ENCODE results near the gene ITGA1.

- TF ChIP-seq POLR2A (IDR thresholded peaks at IDR 0.05): no peak
- TF ChIP-seq CTCF (IDR thresholded peaks at IDR 0.05): no peak
These were observed 11.2 kb downstream of the ITGA1 start for GRCh38 chr5:52798938-52799337.

Measured in lower leg skin (tissue), 3 donors.